Endothelial cell (in vitro differentiated cells): Measurements from ENCODE around the gene TTLL5. TPM values are rescaled to one million over a fixed set of nuclear protein-coding genes. Genes with fewer than 3 reads are reported as not detected.

ENCODE experiments used
- DNase-seq: peaks from one replicate; pipeline ENCODE4 v3.0.0; 2021; ENCODE audit warnings: low spot score
- H3K27ac Mint-ChIP-seq: one replicate; pipeline ENCODE4 v1.8.0; 2021; ENCODE audit warnings: mixed read lengths, inconsistent platforms; ENCODE audit not compliant: unreplicated experiment
- H3K27me3 Mint-ChIP-seq: one replicate; pipeline ENCODE4 v1.8.0; 2021; ENCODE audit warnings: mild to moderate bottlenecking, moderate library complexity, mixed read lengths, inconsistent platforms; ENCODE audit not compliant: unreplicated experiment
- H3K36me3 Mint-ChIP-seq: one replicate; pipeline ENCODE4 v1.8.0; 2021; ENCODE audit warnings: mild to moderate bottlenecking, low read depth, mixed read lengths, inconsistent platforms; ENCODE audit not compliant: unreplicated experiment
- H3K4me1 Mint-ChIP-seq: one replicate; pipeline ENCODE4 v1.8.0; 2021; ENCODE audit warnings: mild to moderate bottlenecking, mixed read lengths, inconsistent platforms; ENCODE audit not compliant: unreplicated experiment
- H3K4me3 Mint-ChIP-seq: one replicate; pipeline ENCODE4 v1.8.0; 2021; ENCODE audit warnings: mild to moderate bottlenecking, mixed read lengths, inconsistent platforms; ENCODE audit not compliant: unreplicated experiment
- H3K9me3 Mint-ChIP-seq: one replicate; pipeline ENCODE4 v1.8.0; 2021; ENCODE audit warnings: mixed read lengths, inconsistent platforms; ENCODE audit not compliant: unreplicated experiment
- CTCF ChIP-seq: fragments of 200-600 bp; sonication (generic); IDR thresholded peaks from one replicate; pipeline ENCODE4 v1.5.0; 2021; ENCODE audit warnings: antibody characterized with exemption; ENCODE audit not compliant: unreplicated experiment
- total RNA-seq: library from RNA; stranded (reverse); fragmentation: NEBNext Ultra II Directional; extraction: Animal tissue kit (Norgen Biotek cat#: 25700); gene quantifications from one replicate; pipeline ENCODE4 v1.2.1, GENCODE V29; 2021; ENCODE audit not compliant: unreplicated experiment

TTLL5 gene
- total RNA-seq, 1 donor from 2014 or later: 62.8 TPM

DNA sequence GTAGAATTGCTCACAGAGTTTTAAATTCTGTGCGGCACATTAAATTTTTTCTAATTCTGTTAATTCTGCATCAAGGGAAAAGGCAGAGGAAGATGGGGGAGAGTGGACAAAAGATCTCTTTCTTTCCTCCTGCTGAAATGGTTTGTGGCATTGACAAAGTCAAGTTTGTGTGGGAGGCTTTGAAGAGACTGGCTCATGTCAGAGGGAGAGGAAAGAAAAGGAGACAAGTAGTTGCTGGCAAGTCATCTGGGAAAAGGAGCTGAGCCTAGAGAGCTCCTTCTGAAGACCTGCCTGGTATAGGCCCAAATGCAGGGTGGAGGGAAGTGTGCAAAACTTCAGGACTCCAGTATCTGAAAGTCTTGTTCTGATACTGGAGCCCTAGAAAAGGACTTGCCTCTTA, 36.3 kb downstream of the TTLL5 start:
- no peak for DNase-seq
- Mint-ChIP-seq H3K4me3 (no peak overlapping the region), H3K9me3 (no peaks in the 10 kb centered on the region), H3K27ac (no peak overlapping the region), H3K36me3 (peaks cover 49% of the 10 kb centered on the region), H3K4me1 (no peaks in the 10 kb centered on the region), H3K27me3 (no peaks in the 10 kb centered on the region)
- no peak for TF ChIP-seq CTCF

- no peak for TF ChIP-seq CTCF
- no peak for DNase-seq
- Mint-ChIP-seq H3K27me3 (no peaks in the 10 kb centered on the region), H3K9me3 (no peaks in the 10 kb centered on the region), H3K4me3 (no peak overlapping the region), H3K36me3 (peaks cover 44% of the 10 kb centered on the region), H3K27ac (no peak overlapping the region), H3K4me1 (no peaks in the 10 kb centered on the region)
Observed at GRCh38 chr14:75697918-75698317, 36.9 kb downstream of the TTLL5 start.

DNA sequence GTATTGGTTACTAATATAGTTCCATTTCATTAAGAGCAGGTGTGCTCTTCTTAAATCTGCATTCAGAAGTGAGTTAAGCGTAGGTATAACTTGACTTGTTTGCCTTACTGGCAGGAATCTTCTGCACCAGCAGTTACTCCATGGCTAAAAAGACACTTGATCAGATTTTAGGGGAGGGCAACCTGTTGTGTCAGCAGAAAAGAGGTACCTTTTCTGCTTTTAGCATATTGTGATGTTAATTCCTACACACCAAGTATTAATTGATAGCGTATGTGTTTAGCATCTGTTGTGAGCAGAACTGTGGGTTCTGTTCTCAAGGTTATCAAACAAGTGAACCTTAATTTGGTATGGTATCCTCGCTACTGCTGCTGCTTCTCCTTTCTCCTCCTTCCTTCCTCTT, 38.3 kb downstream of the TTLL5 start:
- Mint-ChIP-seq H3K36me3 (peaks cover 30% of the 10 kb centered on the region), H3K4me3 (no peak overlapping the region), H3K9me3 (no peaks in the 10 kb centered on the region), H3K27me3 (no peaks in the 10 kb centered on the region), H3K4me1 (no peaks in the 10 kb centered on the region), H3K27ac (no peak overlapping the region)
- no peak for DNase-seq
- no peak for TF ChIP-seq CTCF

GRCh38 chr14:75700295-75700694, 39.2 kb downstream of the TTLL5 start:
- DNase-seq: no peak
- no peaks in the 10 kb centered on the region for H3K9me3 Mint-ChIP-seq
- no peak for TF ChIP-seq CTCF
- peaks cover 20% of the 10 kb centered on the region for H3K36me3 Mint-ChIP-seq
- H3K4me3 Mint-ChIP-seq: no peak overlapping the region
- H3K4me1 Mint-ChIP-seq: no peaks in the 10 kb centered on the region
- no peaks in the 10 kb centered on the region for H3K27me3 Mint-ChIP-seq
- no peak overlapping the region for H3K27ac Mint-ChIP-seq

- no peak overlapping the region for H3K27ac Mint-ChIP-seq
- H3K9me3 Mint-ChIP-seq: no peaks in the 10 kb centered on the region
- no peak overlapping the region for H3K4me3 Mint-ChIP-seq
- peaks cover 4% of the 10 kb centered on the region for H3K4me1 Mint-ChIP-seq
- peaks cover 2% of the 10 kb centered on the region for H3K27me3 Mint-ChIP-seq
- no peak for TF ChIP-seq CTCF
- no peak for DNase-seq
- peaks cover 19% of the 10 kb centered on the region for H3K36me3 Mint-ChIP-seq
Observed at GRCh38 chr14:75702122-75702521, 41.1 kb downstream of the TTLL5 start.
